ENCODE data around the gene KDM2B. TPM values are rescaled to one million over a fixed set of nuclear protein-coding genes. Genes with fewer than 3 reads are reported as not detected.

KDM2B gene
- total RNA-seq, 1 experiment from 2014 or later, result 49.3 TPM

DNA sequence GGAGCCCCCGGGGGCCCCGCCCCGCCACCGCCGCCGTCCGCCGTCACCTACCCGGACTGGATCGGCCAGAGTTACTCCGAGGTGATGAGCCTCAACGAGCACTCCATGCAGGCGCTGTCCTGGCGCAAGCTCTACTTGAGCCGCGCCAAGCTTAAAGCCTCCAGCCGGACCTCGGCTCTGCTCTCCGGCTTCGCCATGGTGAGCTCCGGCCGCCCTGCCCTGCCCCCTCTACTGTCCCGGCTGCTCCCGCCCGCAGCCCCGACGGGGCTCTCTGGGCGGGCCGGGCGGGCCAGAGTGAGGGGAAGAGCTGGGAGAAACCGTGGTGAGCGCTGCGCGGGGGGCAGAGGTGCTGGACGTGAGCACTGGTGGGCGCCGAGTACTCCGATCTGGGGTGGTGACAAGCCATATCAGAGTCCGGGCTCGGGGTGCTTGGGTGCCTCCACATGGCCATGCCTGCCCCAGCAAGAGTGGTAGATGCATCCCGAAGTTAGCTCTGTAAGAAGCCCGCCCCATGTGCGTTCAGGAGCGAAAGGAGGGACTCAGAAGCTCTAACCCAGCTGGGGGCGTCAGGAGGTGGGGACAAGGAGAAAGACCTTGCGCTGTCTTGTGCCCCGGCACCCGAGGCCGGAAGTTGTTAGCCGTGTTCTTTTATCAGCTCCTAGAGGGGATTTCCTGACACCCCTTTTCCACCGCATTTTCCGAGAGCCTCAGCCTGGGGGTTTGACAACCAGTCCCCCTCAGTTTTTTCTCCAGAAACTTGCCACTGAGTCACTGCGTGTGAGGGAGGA is 46.2 kb upstream of the KDM2B start:
- peak; percentile 86 for DNase-seq (ENCODE audit: low spot score)
- Histone ChIP-seq H3K27me3 (replicated peaks; ENCODE audit: insufficient read depth, low read depth, low read length, poor library complexity) (no peaks in the 10 kb centered on the region), H3K4me3 (ENCODE audit: low read depth, low read length, poor library complexity, severe bottlenecking) (peak overlapping the region; percentile 91), H3K27ac (ENCODE audit: low read depth, low read length, poor library complexity, severe bottlenecking) (peak overlapping the region; percentile 82), H3K36me3 (ENCODE audit: insufficient read depth, low read length, poor library complexity, severe bottlenecking) (no peaks in the 10 kb centered on the region), H3K4me1 (ENCODE audit: insufficient read depth, low read length, poor library complexity, severe bottlenecking) (peaks cover 31% of the 10 kb centered on the region), H3K9me3 (ENCODE audit: low read depth, low read length, poor library complexity, severe bottlenecking) (no peaks in the 10 kb centered on the region)
- BruUV-seq (replicated peaks), result no TSS peak
- TF ChIP-seq, protein P1, sequence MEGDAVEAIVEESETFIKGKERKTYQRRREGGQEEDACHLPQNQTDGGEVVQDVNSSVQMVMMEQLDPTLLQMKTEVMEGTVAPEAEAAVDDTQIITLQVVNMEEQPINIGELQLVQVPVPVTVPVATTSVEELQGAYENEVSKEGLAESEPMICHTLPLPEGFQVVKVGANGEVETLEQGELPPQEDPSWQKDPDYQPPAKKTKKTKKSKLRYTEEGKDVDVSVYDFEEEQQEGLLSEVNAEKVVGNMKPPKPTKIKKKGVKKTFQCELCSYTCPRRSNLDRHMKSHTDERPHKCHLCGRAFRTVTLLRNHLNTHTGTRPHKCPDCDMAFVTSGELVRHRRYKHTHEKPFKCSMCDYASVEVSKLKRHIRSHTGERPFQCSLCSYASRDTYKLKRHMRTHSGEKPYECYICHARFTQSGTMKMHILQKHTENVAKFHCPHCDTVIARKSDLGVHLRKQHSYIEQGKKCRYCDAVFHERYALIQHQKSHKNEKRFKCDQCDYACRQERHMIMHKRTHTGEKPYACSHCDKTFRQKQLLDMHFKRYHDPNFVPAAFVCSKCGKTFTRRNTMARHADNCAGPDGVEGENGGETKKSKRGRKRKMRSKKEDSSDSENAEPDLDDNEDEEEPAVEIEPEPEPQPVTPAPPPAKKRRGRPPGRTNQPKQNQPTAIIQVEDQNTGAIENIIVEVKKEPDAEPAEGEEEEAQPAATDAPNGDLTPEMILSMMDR (conservative IDR thresholded peaks at IDR 0.05; ENCODE audit: low read depth, low read length), result peak; percentile 11; the same call in 1 of the 2 replicates
- no peak for TF ChIP-seq EZH2 (IDR thresholded peaks at IDR 0.05; ENCODE audit: borderline replicate concordance, low read depth, low read length, poor library complexity, severe bottlenecking)
- intact Hi-C loops (cut with micrococcal nuclease; ENCODE audit: unreplicated experiment), result loop anchor here (1.0 to 5.0 kb wide), 2 partner anchors 45 to 75 kb away; no protein-coding TSS in a partner anchor
- CTCF ChIA-PET, result interaction anchor here (0.6 to 2.5 kb wide), 5 partner anchors 41 to 228 kb away, joined by 4 to 18 read pairs (median 4); no protein-coding TSS in a partner anchor
- POLR2A ChIA-PET (ENCODE audit: low non-redundant PET), result interaction anchor here (0.6 kb wide), 1 partner anchor 35 kb away, joined by 5 read pairs; no protein-coding TSS in a partner anchor

DNA sequence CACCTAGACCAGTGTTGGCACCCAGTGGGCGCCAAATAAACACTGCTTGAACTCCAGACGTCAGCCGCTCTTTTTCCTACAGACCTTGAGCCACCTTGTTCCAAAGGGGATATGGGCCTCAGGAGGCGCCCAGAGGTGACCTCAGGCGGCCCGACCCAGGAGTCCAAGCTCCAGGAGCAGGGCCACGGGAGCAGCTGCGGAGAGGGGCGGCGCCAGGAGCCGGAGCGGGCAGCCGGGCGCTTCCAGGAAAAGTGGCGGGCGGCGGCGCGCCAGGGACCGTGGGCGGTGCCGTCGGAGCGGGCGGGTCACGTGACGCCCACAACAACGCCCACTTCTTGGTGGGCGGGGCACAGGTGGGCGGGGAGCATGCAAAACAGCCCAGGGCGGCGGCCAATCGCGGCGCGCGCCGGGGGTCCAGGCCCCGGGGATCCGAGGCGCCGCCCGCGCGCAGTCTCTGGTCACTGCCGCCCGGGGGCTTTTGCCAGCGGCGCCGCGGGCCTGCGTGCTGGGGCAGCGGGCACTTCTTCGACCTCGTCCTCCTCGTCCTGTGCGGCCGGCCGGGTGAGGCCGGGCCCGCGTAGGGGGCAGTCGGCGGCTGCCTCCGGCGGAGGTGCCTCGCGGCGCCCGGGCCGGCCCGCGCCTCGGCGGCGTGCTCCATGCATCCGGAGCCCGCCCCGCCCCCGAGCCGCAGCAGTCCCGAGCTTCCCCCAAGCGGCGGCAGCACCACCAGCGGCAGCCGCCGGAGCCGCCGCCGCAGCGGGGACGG is 45.4 kb upstream of the KDM2B start, which contains the start of gene ORAI1:
Gene ORAI1, plus strand, starts transcription at position 444 of the 766 bp plus-strand sequence.
- DNase-seq (ENCODE audit: low spot score), result peak; percentile 96
- Histone ChIP-seq H3K27me3 (replicated peaks; ENCODE audit: insufficient read depth, low read depth, low read length, poor library complexity) (no peaks in the 10 kb centered on the region), H3K4me3 (ENCODE audit: low read depth, low read length, poor library complexity, severe bottlenecking) (peak within 1 kb of the TSS; percentile 91), H3K27ac (ENCODE audit: low read depth, low read length, poor library complexity, severe bottlenecking) (peak within 1 kb of the TSS; percentile 82), H3K36me3 (ENCODE audit: insufficient read depth, low read length, poor library complexity, severe bottlenecking) (no peaks in the 10 kb centered on the region), H3K4me1 (ENCODE audit: insufficient read depth, low read length, poor library complexity, severe bottlenecking) (peaks cover 31% of the 10 kb centered on the region), H3K9me3 (ENCODE audit: low read depth, low read length, poor library complexity, severe bottlenecking) (no peaks in the 10 kb centered on the region)
- intact Hi-C loops (cut with micrococcal nuclease; ENCODE audit: unreplicated experiment), result loop anchor here (1.0 to 5.0 kb wide), 2 partner anchors 46 to 74 kb away; no protein-coding TSS in a partner anchor
- no TSS peak for BruUV-seq (replicated peaks)
- POLR2A ChIA-PET (ENCODE audit: low non-redundant PET), result interaction anchor here (0.6 kb wide), 2 partner anchors 34 to 47 kb away, joined by 5 read pairs; no protein-coding TSS in a partner anchor
- CTCF ChIA-PET, result interaction anchor here (0.6 to 2.5 kb wide), 5 partner anchors 22 to 227 kb away, joined by 3 to 18 read pairs (median 4); no protein-coding TSS in a partner anchor
- TF ChIP-seq, protein P1 (conservative IDR thresholded peaks at IDR 0.05; ENCODE audit: low read depth, low read length), result no peak
- TF ChIP-seq EZH2 (IDR thresholded peaks at IDR 0.05; ENCODE audit: borderline replicate concordance, low read depth, low read length, poor library complexity, severe bottlenecking), result no peak

DNA sequence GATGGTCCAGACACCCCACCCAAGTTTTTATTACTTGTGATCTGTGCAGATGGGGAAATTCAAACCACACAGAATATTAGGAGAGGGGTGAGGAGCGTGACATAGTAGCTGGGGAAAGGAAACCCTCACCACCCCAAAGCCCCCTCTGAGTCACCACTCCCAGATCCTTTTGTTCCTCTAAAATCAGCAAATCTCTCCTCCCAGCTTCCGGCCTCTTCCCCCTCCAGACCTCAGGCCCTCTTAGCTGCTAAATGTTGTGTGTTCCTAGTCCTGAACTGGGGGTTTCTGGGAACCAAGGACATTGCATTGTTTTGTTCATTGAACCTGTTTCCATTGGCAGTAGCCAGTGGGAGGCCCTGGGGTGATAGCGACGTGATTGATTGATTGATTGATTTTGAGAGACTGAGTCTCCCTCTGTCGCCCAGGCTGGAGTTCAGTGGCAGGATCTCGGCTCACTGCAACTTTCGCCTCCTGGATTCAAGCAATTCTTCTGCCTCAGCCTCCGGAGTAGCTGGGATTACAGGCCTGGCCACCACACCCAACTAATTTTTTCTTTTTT is 39.6 kb upstream of the KDM2B start:
- no peak for DNase-seq (ENCODE audit: low spot score)
- Histone ChIP-seq H3K4me1 (ENCODE audit: insufficient read depth, low read length, poor library complexity, severe bottlenecking) (peaks cover 4% of the 10 kb centered on the region), H3K36me3 (ENCODE audit: insufficient read depth, low read length, poor library complexity, severe bottlenecking) (no peaks in the 10 kb centered on the region), H3K27ac (ENCODE audit: low read depth, low read length, poor library complexity, severe bottlenecking) (no peak overlapping the region), H3K9me3 (ENCODE audit: low read depth, low read length, poor library complexity, severe bottlenecking) (no peaks in the 10 kb centered on the region), H3K27me3 (replicated peaks; ENCODE audit: insufficient read depth, low read depth, low read length, poor library complexity) (no peaks in the 10 kb centered on the region), H3K4me3 (ENCODE audit: low read depth, low read length, poor library complexity, severe bottlenecking) (no peak overlapping the region)
- no TSS peak for BruUV-seq (replicated peaks)
- intact Hi-C loops (cut with micrococcal nuclease; ENCODE audit: unreplicated experiment), result no loop called here
- CTCF ChIA-PET, result no interaction called here
- TF ChIP-seq EZH2 (IDR thresholded peaks at IDR 0.05; ENCODE audit: borderline replicate concordance, low read depth, low read length, poor library complexity, severe bottlenecking), result no peak
- TF ChIP-seq, protein P1 (conservative IDR thresholded peaks at IDR 0.05; ENCODE audit: low read depth, low read length), result no peak
- POLR2A ChIA-PET (ENCODE audit: low non-redundant PET), result no interaction called here
